NCI-H2196 treated with DMSO at 0.1 percent for 48 hours (cell line): ENCODE measurements around the gene SNN.

Experiments used
- DNase-seq: peaks from one replicate; lab custom pipeline; 2025; ENCODE audit not compliant: unreplicated experiment; lab: John Stamatoyannopoulos, UW

Gene SNN

DNA sequence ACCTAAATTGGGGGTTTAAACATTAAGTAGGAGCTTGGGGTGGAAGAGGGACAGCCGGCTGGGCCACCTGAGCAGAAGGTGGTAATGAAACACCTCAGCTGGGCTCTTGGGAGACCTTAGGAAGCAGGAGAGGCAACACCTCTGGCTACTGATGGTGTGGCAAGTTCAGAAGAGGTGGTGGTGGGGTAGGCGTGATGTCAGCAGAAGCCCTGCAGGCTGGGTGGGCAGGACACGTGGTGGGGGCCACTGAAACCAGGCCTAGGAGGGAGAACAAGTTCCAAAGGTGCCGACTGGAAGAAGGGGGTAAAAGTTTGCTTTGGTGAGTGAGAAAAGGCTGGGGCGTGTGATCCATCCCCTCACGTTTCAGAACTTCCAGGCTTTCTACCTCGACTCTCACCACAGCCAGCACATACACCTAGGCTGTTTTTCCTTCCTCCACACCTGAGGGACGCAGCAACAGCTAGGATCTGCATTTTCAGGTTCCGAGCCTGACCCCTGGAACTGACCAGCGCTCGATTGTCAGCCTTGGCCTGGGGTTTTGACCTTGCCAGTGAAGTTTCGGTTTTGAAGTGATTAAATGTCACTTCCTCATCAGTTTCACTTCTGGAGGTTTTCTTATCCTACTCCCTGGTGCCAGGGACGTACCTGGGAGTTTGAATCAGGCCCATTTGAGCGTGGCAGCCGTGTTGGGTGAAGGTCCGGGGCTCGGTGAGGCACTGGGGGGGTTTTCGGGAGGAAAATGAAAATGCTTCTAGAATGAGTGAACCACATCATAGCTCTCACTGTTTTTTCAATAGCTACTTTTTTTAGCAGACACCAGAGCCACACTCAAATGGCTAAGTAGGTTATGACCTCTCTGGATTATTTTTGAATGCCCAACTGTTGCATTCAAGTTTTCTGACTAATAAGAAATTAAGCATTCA, 10.0 kb downstream of the SNN start:
- DNase-seq: no peak

DNA sequence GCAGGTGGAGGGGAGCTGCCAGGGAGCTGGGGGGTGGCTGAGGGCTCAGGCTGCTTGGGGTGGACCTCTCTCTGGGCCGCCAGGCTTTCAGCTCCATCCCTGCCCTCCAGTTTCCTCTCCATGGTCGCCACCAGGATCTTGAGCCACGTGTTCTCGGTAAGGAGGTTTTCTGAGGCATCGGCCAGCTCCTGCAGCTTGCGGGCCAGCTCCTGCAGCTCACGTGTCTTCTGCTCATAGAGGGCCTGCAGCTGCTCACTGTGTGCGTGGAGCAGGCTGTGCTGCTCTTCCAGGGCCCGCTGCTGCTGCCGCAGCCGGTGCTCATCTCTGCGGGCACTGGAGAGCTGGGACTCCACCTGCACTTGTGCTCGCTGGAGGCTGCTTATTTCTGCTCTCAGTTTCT, 11.0 kb downstream of the SNN start:
- no peak for DNase-seq

DNA sequence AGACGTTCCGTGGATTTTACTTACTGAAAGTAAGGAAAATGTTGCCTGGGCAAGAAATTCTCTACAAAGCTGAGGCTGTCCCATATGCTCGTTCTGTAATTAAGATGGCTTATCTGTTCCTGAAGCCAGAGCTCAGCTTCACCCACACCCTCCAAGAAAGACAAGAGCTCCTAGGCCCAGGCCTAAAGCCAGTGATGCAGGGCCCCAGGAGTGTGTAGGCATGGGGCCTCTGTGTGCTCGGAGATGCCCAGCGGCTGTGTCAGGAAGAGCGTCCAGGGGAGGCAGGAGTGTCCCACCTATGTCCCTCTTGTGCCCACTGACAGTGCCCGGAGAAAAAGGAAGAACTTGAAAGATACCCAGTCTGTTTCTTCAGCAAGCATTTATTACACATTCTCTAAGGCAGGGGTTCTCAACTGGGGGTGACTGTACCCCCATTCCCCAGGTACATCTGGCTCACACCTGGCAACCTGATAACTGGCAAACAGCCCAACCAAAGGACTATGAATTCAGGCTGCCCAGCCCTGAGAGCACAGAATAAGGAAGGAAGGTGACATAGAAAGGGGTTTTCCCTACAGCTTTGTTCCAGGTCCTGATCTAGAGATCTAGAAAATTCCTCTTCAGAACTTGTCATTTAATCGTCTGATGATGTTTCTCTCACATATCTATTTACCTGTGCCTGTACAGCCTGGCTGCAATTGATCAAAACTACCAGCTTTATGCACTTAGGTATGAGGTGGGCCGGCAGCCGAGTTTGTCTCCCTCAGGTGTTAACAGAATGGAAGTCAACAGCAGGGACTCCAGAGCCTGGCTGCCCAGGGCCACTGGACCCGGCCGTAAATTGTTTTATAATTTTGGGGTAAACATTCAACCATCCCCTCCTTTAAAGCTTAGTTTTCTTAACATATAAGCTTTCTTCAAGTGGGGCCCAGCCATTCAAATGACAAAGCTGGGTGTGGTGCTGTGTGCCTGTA, 12.0 kb downstream of the SNN start:
- no peak for DNase-seq

DNA sequence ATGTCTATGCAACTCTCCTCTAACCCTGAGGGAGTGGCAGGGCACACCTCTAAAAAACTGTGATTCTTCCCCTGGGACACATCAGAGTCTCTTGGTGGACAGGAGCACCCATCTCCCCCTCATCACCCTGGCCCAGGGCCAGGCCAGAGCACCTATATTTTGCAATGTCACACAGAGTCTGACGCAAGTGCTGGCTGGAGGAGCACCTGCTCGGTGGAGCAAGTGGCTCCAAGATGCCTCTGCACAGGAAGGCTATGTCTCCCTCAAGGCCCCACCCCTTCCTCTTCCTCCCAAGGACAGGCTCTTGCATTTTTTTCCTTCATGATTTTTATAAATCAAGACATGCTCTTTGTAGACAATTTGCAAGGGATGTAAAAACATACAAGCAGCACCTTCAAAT, 13.3 kb downstream of the SNN start:
- DNase-seq: no peak

DNA sequence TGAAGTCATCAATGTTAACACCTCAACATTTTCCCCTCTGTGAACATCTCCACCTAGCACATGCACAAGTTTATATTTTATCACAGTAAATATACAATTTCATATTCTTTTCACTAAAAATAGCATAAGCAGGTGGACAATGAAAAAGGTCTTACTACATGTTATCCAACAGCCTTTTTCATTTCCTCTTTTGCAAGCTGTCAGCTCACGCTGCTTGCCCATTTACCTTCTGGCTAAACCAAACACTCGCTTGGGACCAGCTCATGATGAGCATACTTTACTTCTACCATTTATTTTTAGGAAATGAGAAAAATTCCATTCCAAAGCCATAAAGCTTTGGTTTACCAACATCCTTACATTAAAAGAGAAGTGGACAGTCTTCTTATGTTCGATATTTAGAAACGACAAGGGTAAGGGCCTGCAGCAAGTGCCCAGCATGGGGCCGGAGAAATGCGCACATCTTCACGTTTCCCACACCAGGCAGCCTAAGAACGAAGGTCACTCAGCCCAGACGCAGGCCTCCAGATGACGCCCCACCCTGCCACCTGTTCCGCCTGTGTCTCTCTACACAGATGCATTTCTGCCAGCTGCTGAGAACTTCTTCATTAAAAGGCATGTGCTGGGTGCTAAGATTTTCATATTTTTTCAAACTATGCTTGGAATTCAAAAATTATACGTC, 13.9 kb downstream of the SNN start:
- DNase-seq: no peak

DNA sequence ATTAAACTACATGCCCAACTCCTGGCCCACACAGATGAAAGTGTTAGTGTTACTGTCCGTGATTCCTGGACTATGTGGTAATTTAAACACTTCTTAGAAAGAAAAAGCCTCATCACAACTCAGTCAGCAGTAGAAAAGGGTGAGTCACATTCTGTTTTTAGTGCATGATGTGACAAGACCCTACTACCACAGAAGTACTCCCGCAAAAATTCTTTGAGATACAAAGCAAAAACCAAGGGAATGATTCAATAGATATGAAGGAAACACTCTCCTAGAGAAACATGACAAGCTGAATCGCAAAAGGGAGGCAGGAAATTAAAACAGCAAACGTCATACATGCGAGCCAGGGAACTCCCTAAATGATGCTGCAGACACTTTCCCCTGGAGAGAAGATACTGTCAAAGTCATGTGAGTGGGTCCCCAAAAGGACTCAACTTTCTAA, 14.4 kb downstream of the SNN start:
- DNase-seq: no peak

DNA sequence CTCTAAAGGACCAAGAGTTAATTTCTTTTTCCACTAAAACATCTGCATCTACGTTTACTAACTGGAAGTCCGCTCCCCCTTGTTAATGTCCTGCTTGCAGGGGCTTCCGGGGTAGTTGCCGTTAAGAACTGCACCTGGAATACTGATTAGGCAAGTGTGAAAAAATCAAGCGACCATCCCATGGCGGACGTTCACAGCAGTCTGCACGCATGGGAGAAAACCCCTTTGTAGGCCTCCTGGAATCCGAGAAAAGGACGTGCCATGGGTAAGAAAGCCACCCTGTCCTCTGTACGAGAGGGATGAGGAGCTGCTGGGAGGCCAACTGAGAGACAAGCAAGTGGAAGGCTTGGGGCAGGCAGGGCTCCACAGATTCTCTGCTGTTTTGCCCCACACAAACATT, 14.9 kb downstream of the SNN start:
- DNase-seq: no peak

DNA sequence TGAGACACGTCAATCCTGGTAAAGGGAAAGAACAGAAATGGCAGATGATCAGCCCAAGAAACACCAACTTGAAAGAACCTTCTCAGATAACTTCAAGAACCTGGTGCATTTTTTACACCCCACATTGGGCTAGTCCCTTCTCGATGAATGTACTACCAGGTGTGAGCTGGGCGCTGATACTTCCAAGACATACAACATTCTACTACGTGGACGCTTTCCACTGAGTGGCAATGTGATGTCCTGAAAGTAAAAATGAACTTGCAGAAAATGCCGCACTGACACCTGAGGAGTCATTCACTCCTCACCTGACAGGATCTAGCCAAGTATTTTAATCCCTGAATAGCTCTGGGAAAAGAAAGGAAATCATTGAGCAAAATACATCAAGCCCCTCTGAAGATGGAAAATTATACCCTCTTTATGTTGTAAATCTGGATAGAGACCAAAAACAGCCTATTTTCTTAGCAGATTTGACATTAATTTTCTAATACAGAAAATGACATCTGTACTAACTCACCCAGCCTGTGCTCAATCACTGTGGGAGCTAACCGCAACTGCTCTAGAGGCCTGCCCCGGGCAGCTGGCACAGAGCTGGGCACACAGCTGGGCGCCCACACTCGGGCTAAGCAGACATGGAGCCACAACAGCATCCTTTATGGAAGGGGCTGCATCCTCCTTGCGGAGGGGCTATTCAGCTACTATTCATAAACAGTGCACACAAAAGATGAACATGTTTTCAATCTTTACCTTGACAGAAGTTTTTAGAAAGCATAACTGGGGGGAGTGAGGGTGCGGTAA, 16.2 kb downstream of the SNN start:
- DNase-seq: no peak

DNA sequence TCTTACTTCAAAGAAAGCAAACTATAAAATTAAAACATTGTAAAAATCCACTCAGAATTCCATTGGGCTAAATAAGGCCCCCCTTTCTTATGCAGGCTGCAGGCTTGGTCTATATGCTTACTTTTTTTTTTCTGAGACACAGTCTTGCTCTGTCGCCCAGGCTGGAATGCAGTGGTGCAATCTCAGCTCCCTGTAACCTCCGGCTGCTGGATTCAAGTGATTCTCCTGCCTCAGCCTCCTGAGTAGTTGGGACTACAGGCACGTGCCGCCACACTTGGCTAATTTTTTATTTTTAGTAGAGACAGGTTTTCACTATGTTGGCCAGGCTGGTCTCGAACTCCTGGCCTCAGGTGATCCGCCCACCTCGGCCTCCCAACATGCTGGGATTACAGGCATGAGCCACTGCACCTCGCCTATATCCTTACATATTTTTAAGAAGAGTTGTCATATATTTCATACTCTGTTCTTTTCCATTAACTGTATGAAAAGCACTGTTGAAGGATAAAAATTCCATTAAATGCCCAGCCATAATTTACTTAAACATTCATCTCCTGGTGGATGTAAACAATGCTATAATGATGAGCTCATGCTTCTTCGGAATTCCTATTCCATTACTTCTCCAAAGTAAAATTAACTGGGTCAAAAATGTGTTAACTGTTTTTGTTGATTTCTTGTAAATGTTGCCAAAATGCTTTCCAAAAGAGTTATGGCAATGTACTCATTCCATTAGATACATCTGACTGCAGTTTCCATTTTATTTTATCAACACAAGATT, 17.8 kb downstream of the SNN start:
- no peak for DNase-seq

DNA sequence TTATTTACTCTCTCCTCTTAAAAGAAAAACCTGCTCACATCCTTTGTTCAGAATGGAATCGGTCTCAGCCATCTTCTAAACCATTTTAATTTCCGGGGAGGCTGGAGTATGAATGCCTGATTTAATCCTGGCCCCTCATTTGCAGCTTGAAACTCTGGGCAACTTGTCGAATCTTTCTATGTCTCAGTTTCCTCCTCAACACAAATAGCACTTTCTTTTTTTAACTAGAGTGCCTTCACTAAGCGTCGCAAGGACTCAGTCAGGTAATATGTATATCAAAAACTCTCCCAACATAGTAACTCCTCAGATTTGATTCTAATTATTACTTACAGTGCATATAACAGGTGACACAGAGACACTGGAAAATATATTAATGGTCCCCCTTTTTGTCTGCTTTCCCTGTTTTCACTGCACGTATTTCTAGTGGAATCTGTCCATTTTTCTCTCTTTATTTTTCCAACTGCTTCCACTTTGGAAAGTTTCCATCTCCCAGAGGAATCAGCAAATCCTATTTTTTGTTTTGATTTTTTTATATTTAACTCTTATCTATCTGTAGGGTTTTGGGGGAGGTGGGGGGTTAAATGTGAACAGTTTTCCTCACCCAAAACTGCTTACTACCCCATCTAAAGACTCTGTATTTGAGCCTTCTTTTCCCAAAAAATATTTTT, 18.6 kb downstream of the SNN start:
- no peak for DNase-seq

DNA sequence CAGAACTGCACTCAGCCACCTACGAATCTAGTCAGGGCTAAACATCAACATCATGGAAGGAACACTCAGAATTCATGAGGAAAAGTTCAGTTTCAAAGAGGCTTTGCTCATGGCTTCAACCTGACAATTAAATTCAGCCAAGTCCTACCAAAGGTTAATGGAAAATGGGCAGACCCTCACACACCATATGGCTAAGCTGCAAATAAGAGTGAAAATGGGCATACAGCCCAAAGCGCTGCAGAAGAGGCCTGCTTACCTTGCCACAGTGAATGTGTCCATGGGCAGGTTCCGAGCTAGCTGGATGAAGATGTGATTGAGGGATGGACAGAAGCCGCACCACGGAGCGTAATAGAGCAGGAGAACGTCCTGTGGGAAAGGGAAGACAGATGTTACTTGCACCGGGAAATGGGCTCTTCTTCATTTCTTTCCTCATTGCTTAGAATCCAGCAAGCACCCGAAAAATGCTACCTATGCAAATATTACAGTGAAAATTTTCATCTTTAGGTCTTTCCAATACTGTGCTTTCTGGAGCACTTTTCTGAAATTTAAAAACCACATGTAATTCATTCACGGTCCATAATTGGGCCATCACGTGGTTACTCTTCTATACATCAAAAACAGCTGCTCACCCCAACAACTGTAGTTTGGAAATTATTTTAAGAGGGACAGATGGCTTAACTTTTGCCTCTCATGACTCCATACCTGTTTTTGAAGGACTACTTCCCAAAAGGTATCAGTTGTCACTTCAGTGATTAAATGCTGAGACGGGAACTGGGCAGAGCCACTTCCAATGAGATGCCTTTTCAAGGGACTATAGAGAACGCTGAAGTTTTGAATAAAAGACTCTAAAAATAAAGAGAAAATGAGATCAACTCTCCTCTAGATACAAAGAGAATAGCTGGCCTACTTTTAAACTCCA, 19.6 kb downstream of the SNN start:
- DNase-seq: no peak

DNA sequence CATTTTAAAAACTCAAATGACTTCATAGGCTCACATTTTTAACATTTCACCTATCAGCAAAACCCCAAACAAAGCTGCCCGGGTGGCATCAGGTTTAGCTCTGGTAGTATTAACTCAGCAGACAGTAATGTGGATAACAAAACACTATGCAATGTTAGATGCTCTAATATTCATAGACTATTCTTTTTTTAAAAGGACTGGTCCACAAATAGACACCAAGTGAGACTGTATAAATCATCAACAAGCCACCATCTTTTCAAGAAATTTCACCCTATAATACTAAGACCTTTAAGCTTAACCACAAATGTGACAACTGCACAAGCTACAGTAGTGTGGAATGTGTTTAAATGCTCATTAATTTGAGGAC, 20.2 kb downstream of the SNN start:
- no peak for DNase-seq

DNA sequence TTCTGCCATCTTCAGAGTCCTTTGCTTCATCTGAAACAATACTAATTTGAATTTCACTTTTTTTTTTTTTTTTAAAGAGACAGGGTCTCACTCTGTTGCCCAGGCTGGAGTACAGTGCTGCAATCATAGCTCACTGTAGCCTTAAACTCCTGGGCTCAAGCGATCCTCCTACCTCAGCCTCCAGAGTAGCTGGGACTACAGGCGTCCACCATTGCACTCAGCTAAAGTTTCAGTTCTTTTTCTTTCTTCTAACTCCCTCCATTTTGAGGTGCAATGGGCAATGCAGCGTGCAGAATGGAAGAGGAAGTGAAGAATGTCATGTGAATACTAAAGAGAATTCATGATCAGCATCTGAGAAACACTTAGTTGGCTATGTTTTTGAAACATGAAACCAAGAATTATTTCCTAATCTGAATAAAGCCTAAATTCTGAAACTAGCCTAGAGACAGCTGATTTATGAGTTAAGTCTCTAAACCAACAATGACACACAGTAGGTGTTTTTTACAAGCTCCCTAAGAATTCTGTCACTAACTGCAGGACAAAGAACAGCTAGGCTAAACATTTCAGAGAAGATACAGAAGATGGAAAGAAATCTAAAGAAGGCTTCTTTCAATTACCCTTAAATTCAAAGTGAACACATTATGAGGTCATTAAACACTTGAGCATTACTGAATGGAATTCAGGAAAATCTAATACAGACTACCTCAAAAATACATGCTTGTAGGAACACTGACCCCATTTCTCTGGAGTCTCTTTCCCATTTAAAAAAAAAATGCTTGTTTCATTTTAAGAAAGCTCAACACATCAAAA, 21.0 kb downstream of the SNN start:
- no peak for DNase-seq

DNA sequence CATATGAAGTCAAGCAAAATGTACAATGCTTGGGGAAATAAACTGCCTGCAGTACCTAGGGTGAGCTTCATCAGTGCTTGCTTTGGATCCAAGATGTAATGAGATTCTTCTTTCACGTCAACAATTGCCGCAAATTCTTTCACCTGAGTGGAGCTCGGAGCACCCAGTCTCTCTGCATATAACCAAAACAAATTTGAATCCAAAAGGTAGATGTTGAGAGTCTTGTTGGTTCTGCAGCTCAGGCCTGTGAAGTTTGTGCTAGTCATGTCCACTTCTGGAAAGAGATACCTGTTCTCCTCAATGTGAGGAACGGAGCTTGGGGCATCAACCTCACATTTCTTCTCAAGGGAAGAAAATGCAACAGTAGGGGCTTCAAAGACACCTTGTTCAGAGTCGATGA, 23.0 kb downstream of the SNN start:
- no peak for DNase-seq

DNA sequence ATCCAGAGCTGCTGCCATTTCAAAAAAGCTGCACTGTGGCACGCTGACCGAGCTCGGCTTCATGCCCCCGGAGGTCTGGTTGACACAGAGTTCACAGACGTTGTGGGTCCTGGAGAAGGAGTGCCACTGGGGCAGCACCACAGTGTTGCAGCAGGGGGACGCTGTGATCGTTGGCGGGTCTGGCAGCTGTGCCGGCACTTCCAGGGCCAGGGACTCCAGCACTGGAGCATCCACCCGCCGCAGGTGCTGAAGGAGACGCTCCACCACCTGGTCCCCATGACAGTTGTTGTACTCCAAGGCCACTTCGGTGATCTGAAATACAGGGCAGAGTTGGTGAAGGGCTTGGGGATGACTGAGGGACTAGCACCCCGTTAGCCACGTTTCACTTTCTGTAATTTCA, 23.5 kb downstream of the SNN start:
- no peak for DNase-seq

DNA sequence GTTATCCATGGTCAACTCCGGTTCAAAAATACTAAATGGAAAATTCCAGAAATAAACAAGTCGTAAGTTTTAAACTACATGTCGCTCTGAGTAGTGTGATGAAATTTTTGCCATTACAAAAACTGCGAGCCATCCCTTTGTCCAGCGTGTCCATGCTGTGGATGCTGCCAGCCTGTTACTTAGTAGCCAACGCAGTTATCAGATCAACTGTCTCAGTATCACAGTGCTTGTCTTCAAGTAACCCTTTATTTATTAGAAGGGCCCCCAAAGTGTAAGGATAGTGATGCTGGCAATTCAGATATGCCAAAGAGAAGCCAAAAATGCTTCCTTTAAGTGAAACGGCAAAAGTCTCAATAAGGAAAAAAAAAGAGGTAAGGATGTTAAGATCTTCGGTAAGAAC, 23.9 kb downstream of the SNN start:
- no peak for DNase-seq

DNA sequence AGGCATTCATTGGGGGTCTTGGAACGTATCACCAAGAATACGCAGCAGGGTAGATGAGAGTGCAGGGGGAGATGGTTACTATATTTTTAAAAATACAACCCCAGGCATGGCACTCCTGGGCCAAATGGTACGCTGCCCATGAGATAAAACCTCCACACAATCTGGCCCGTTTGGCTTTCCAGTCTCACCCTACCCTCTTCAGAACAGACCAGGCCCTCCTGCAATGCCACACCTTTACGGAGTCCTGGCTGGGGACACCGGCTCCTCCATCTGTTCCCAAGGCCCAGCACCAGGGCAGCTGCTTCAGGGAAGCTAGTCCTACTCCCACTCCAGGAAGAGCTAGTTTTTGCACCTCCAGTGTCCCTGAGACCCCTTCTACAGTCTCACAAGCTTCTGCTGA, 24.4 kb downstream of the SNN start:
- DNase-seq: no peak
